Non-pigmented ciliary epithelial cell (primary cell): Measurements from ENCODE around the gene CTNNA3.

Source experiments
- DNase-seq: peaks from one replicate; pipeline ENCODE4 v3.0.0-alpha.2; 2010; ENCODE audit warnings: low read depth

CTNNA3 gene

GRCh38 chr10:66929375-66929774, 766.6 kb downstream of the CTNNA3 start:
- DNase-seq, result no peak

GRCh38 chr10:66928776-66929175, 767.2 kb downstream of the CTNNA3 start:
- DNase-seq, result no peak

- DNase-seq, result no peak
These were observed 767.8 kb downstream of the CTNNA3 start for GRCh38 chr10:66927971-66928770.

- no peak for DNase-seq
These were observed 768.6 kb downstream of the CTNNA3 start for GRCh38 chr10:66927251-66927935.

GRCh38 chr10:66926841-66927240, 769.2 kb downstream of the CTNNA3 start:
- DNase-seq, result no peak

GRCh38 chr10:66925896-66926715, 769.9 kb downstream of the CTNNA3 start, which contains the start of gene LRRTM3:
Gene LRRTM3 (plus strand): TSS chr10:66926036.
- DNase-seq, result peak; percentile 58

- DNase-seq, result no peak
These were observed 770.6 kb downstream of the CTNNA3 start for GRCh38 chr10:66925373-66925772.

GRCh38 chr10:66924674-66925345, 771.2 kb downstream of the CTNNA3 start:
- DNase-seq, result no peak

- DNase-seq, result no peak
These were observed 776.7 kb downstream of the CTNNA3 start for GRCh38 chr10:66919248-66919647.

GRCh38 chr10:66917104-66917503, 778.9 kb downstream of the CTNNA3 start:
- no peak for DNase-seq

- no peak for DNase-seq
These were observed 780.0 kb downstream of the CTNNA3 start for GRCh38 chr10:66916030-66916429.

- no peak for DNase-seq
These were observed 785.3 kb downstream of the CTNNA3 start for GRCh38 chr10:66910671-66911070.

GRCh38 chr10:66892871-66893270, 803.1 kb downstream of the CTNNA3 start:
- DNase-seq, result no peak

GRCh38 chr10:66888237-66888636, 807.8 kb downstream of the CTNNA3 start:
- DNase-seq, result no peak

GRCh38 chr10:66886848-66887247, 809.1 kb downstream of the CTNNA3 start:
- no peak for DNase-seq

- DNase-seq, result no peak
These were observed 813.7 kb downstream of the CTNNA3 start for GRCh38 chr10:66882271-66882670.

- no peak for DNase-seq
These were observed 814.2 kb downstream of the CTNNA3 start for GRCh38 chr10:66881814-66882213.

- DNase-seq, result no peak
These were observed 815.2 kb downstream of the CTNNA3 start for GRCh38 chr10:66880826-66881225.

- no peak for DNase-seq
These were observed 815.7 kb downstream of the CTNNA3 start for GRCh38 chr10:66880292-66880691.

- no peak for DNase-seq
These were observed 818.6 kb downstream of the CTNNA3 start for GRCh38 chr10:66877361-66877760.

- no peak for DNase-seq
These were observed 826.4 kb downstream of the CTNNA3 start for GRCh38 chr10:66869635-66870034.

GRCh38 chr10:66862687-66863258, 833.2 kb downstream of the CTNNA3 start:
- DNase-seq, result no peak
